SKM-1 treated with dmso at 0.1 percent for 144 hours (cell line): Measurements from ENCODE around the gene CREG1.

ENCODE experiments used
- DNase-seq: peaks from one replicate; lab custom pipeline; 2025; ENCODE audit not compliant: unreplicated experiment; lab: John Stamatoyannopoulos, UW

Gene CREG1

DNA sequence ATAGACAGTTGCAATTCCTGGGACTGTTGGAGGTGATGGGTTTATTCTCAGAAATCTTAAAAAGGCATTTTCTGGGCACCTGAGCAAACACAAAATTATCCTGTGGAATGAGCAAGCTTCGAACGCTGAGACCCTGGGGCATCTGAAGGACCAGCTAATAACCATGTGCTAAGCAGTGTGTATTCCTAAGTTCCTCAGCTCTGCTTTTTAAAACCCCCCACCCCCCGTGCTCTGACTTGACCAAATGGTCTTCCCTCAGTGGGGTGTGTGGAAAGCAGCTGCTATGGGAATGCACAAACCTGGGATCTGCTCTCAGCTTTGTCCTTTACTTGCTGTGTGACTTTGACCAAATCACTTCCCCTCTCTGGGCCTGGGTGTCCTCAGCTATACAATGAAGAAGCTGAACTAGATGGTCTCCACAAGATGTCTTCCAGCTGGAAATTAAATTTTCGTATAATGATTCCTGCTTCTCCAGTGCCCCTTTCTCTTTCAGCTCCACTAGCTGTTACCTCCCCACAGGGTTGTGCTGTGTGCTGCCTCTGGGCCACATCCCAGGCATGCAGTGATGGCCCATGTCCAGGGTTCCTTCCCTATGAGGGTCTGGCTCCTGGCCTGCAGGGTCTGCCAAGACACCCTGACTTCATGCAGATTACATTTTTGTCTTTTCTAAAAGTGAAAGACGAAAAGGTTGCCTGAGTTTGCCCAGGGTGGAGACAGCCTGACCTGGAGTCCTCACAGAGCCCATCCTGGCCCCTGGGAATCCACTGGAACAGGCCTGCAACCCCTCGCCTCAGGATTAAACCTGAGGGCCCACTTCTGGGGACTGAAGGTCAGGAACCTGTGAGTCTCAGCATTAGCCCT lies 20.4 kb downstream of the CREG1 start:
- no peak for DNase-seq

- DNase-seq: no peak
Measured at GRCh38 chr1:167532375-167532774, 21.2 kb downstream of the CREG1 start.

DNA sequence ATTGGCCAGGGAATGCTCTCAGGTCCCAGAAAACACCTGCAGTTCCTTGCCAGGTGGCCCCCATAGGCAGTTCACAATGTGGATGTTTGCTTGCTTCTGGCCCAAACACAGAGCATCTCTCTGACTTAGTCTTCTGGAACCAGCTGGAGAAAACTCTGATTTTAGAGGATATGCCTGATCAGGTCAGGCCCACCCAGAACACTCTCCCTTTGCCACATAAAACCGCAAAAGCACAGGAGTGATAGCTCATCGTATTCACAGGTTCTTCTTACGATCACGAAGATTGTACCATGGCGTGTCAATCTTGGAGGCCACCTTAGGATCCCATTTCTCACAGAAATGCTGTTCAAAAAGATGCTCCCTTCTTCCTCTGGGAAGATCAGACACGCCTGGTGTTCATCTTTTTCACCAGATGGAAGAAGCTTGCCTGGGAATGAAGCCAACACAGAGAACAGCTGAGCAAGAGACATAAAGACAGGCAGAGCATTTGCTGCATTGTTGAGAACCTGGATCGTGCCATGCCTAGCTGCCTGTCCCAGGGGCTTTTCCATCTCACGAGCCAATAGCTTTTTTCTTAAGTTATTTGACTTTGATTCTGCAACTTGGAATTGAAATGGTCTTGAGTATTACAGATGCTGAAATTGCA lies 23.6 kb downstream of the CREG1 start:
- DNase-seq: no peak

DNA sequence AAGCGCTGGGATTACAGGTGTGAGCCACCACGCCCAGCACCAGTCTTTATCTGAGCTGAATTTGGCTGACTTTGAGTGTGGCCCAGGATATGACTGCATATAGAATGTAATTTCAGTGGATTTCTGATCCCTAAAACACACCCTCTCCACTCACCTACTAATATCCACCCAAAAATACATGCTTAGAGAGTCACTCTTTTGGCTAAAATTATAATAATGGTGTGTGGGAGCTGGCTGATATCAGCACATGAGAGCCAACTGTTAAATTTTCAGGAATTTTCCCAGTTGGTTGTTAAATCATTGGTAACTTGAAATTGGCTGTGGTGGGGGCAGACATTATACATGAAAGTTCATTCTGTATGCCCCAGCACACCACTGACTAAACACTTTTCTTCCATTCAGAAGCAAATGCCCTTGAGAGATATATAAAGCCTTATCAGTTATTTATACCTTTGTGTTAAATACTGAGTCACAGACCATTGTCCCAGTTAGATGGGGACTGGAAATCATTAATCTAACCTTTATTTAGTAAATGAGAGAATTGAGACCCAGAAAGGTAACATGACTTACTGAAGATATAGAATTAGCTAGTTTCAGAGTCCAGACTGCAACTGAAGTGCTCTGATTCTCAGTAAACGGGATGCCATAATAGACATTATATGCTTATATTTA lies 25.4 kb downstream of the CREG1 start:
- no peak for DNase-seq

GRCh38 chr1:167526667-167527383 lies 26.7 kb downstream of the CREG1 start:
- DNase-seq: no peak

DNA sequence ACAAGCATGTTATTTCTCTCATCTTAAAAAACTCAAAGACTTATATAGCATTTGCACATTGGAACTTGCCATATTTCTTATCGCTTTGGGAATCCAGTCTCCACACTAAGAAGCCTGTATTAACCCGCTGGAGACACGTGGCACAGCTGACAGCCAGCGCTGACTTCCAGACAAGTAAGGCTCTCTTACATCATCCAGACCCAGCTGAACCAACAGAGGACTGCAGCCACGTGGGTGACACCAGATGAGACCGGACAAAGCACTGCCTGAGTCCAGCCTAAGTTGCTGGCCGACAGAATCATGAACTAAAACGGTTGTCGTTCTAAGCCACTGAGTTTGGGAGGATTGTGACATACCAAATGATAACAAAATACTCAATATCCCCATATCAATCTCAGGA lies 28.9 kb downstream of the CREG1 start:
- no peak for DNase-seq

DNA sequence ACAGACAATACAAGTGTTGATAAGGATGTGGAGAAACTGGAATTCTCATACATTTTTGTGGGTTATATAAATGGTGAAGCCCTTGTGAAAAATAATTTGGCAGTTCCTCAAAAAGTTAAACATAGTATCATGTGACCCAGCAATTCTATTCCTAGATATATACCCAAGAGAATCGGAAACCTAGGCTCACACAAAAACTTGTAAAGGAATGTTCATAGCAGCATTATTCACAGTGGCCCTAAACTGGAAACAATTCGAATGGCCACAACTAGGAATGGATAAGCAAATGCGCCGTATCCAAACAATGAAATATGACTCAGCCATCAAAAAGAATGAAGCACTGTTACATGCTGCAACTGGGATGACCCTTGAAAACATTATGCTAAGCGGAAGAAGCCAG lies 31.3 kb downstream of the CREG1 start:
- no peak for DNase-seq

DNA sequence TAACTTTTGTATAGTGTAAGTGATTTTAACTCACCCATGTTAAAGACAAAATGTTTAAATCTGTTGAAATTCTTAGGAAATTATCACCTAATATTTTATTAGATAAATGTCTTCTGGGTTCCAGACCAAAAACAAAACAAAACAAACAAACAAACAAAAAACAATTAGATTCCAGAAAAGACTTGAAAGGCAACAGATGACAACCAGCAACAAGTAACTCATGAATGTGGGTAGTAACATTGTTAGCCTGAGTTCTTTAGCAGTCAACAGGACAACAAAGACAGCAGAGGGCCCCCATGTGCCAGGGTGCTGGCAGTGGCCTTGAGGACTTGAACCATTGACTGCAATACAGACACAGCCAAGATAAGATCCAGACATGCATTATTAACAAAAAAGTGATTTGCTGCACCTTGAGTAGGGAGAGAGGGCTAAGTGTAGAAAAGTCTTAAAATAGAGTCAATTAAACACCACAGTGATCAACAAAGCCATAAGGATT lies 32.8 kb downstream of the CREG1 start:
- DNase-seq: no peak

GRCh38 chr1:167518331-167518700 lies 35.2 kb downstream of the CREG1 start, which contains the start of gene CD247:
Gene CD247, minus strand, starts transcription at chr1:167518529. Its CDS starts 64 bp downstream, at chr1:167518465.
- DNase-seq: no peak

DNA sequence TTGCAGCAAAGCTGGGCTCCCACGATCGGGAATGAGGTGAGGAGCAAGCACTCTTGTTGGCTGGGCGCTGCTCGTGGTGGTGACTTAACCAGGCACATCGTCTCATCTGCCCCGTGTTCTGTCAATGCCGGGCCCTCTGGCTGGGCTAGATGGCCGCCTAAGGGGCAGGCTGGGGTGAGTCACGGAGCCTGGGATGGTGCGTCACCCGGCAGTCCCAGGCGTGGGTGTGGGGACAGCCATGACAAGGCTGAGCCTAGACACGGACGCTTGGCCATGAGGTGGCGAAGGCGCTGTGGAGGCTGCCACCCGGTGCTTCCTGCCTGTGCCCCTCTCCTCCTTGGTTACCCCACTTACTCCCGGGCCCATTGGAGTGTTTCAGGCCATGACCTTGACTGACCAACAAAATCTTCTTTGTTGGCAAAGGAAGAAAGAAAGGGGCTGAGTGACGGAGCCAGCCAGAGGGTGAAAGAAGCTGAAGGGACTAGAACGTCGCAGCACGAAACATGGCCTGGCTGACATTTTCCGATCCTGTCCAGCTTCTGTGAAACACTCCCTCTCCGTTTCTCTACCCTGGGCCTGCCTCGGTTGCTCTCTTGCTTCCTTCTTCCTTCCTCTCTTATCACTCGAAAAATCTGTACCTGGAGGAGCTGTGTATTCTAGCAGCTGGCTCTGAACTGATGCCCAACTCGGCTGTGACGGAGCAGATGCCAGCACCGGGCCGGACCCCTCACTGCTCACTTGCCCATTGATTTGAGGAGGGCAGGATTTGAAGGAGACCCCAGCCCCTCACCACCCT lies 35.8 kb downstream of the CREG1 start:
- no peak for DNase-seq

DNA sequence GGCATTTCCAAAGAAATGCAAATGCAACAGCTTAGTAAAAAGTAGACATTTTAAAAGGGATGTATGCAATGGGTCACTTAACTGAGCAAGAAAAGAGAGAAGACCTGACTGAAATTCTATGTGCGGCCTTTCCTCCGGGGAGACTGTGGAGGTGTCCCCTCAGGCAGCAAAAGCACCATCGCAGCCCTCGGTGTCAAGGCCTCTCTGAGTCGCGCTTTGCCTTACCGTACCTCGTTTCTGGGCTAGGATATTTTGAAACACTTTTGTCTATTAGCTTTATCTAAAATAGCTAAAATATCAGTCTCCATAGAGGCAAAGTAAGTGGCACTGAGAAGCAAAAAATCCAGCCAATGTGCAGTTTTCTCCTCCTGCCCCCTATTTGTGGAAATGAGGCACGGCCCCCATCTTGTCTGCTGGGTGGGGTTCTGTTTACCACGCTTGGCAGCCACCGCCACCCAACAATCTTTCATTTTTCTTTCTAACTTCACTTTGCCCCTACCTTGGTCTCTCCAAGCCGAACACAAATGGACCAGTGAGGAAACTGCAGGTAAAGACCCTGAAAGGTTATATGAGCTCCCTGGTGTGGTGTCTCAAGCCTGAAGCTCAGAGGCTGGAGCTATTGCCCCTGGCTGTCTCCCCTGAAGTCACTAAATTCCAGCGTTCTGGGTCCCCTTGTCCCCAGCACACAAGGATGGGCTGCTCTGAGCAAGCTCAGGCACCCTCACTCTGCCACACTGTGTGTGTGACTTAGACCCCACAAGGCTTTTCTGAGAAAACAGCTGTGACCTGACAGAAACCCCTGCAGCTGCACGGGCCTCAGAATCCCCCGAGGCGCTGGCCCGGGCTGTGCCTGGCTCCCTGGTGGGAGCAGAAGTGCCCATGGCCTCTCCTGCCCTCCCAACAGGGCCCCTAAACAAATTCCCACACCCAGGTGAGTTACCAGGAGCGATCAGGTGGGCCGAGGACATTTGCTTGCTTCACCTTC lies 36.9 kb downstream of the CREG1 start:
- DNase-seq: no peak

- no peak for DNase-seq
Measured at GRCh38 chr1:167515893-167516321, 37.7 kb downstream of the CREG1 start.

DNA sequence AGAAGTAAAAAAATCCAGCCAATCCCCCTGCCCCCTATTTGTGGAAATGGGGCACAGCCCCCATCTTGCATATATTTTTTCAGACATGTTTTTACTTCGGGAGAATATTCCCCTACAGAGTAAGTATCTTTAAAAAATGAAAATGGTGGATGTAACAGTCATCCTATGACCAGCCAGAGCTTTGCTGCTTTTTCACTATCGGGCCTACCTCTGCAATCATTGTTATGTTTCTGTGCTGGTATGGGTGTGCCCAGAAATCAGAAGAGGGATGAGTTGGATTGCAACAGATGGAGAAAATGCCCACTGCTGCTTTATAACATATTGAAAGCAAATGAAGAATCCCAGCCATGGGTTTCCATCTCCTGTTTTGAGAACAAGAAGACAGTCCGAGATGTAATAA lies 38.1 kb downstream of the CREG1 start:
- no peak for DNase-seq

- DNase-seq: no peak
Measured at GRCh38 chr1:167514288-167514687, 39.3 kb downstream of the CREG1 start.

- DNase-seq: no peak
Measured at GRCh38 chr1:167512046-167512654, 41.4 kb downstream of the CREG1 start.

- DNase-seq: no peak
Measured at GRCh38 chr1:167511374-167511986, 42.1 kb downstream of the CREG1 start.

DNA sequence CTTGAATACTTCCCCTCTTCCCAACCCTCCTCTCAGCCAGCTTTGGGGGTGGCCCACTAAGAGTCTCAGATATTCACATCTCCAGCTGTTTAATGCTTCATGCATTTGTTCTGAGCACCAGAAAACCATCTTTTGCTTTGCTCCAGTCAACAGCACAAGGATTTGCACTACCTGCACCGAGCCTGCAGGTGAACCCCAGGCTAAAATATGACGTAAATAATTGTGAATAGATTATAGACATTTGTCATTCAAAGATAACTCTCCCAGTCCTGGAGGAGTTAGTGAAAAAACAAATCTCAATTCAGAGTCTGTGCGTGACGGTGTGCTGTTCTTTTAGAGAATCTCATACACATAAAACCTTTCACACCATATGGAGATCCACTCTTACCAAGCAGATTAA lies 42.7 kb downstream of the CREG1 start:
- DNase-seq: no peak

DNA sequence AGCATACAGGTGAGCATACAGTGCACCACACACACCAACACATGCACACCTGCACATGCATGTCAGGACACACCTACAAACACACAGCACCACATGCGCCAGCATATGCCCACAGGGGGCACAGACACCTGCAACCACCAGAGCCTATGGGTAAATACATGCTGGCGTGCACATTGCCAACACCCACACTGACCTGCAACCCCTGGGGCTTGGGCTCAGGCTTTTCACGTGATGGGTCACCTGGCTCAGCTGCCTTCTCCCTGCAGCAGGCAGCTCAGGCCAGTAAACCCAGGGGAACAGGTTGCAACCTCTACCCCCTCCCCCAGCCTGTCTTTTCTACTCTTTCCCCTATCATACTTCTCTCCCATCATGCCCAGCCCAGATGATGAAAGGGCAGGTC lies 43.3 kb downstream of the CREG1 start:
- no peak for DNase-seq
